Thoracic aorta (tissue), 2 donors: ENCODE results near the gene BDKRB2. TPM values are rescaled to one million over a fixed set of nuclear protein-coding genes. Genes with fewer than 3 reads are reported as not detected.

ENCODE experiments used
- ATAC-seq: fragments of 150-250 bp; one replicate; pipeline ENCODE4 v1.8.0; 2017; ENCODE audit warnings: low read depth; ENCODE audit not compliant: insufficient number of reproducible peaks, low FRiP score
- DNase-seq: peaks from one replicate; pipeline ENCODE4 v3.0.0-alpha.2; 2020; ENCODE audit warnings: low spot score
- H3K27ac ChIP-seq, 2 donors: fragments of 200-600 bp; sonication (generic); 1 replicate in 1 of 2; 2 replicates in 1 of 2; pipeline ENCODE4 v1.5.1; 2016; ENCODE audit warnings: mild to moderate bottlenecking in 2 of 2, moderate library complexity in 2 of 2
- H3K27me3 ChIP-seq: fragments of 200-600 bp; sonication (generic); replicated peaks from 2 replicates; pipeline ENCODE4 v1.6.0; 2016; ENCODE audit warnings: mild to moderate bottlenecking; ENCODE audit not compliant: insufficient read depth
- H3K36me3 ChIP-seq: fragments of 200-600 bp; sonication (generic); one replicate; pipeline ENCODE4 v1.5.1; 2016
- H3K4me1 ChIP-seq, 2 donors: fragments of 200-600 bp; sonication (generic); 1 replicate in 1 of 2; 2 replicates in 1 of 2; pipeline versions ENCODE4 v1.5.1 to v1.6.0; 2016; ENCODE audit warnings: low read depth in 2 of 2, mild to moderate bottlenecking in 1 of 2; ENCODE audit not compliant: control insufficient read depth in 1 of 2
- H3K4me3 ChIP-seq: fragments of 200-600 bp; sonication (generic); 2 replicates; pipeline ENCODE4 v1.5.1; 2016; ENCODE audit warnings: mild to moderate bottlenecking
- H3K9me3 ChIP-seq: fragments of 200-600 bp; sonication (generic); 2 replicates; pipeline ENCODE4 v1.5.1; 2016
- total RNA-seq, 2 donors: library from RNA; depleted of rRNA; stranded (reverse); fragments of >200 nt; gene quantifications; one replicate each; pipeline versions ENCODE4 v1.1.0 to v1.2.3, GENCODE V29; 2016
- TF ChIP-seq, protein P1 (sequence below): fragments of 200-600 bp; sonication (generic); IDR thresholded peaks from one replicate; pipeline ENCODE4 v1.5.1; 2019; ENCODE audit warnings: antibody characterized with exemption

The BDKRB2 gene
- total RNA-seq, 2 donors from 2014 or later = 2.6 to 14.3 TPM

DNA sequence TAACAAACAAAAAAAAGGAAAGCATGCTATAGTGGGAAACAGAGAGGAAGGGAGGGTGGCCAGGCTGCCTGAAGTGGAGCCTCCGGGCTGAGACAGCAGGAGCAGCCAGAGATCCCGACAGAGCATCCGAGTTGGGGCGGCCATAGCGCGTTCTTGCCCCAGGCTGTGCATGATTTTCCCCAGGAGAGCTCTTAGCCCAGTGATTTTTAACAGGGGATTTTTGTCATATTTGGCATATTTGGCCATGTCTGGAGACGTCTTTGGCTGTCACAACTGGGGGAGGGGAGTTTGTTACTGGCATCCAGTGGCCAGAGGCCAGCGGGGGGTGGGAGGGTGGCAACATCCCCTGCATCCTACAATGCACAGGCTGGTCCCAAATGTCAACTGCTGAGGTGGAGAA, 74.9 kb downstream of the BDKRB2 start:
- no peak overlapping the region for H3K4me3 ChIP-seq
- DNase-seq = no peak
- H3K27me3 ChIP-seq = no peaks in the 10 kb centered on the region
- H3K9me3 ChIP-seq = peaks cover 8% of the 10 kb centered on the region
- no peak for ATAC-seq
- H3K4me1 ChIP-seq = no peaks in the 10 kb centered on the region
- H3K36me3 ChIP-seq = peaks cover 18% of the 10 kb centered on the region
- TF ChIP-seq, protein P1, sequence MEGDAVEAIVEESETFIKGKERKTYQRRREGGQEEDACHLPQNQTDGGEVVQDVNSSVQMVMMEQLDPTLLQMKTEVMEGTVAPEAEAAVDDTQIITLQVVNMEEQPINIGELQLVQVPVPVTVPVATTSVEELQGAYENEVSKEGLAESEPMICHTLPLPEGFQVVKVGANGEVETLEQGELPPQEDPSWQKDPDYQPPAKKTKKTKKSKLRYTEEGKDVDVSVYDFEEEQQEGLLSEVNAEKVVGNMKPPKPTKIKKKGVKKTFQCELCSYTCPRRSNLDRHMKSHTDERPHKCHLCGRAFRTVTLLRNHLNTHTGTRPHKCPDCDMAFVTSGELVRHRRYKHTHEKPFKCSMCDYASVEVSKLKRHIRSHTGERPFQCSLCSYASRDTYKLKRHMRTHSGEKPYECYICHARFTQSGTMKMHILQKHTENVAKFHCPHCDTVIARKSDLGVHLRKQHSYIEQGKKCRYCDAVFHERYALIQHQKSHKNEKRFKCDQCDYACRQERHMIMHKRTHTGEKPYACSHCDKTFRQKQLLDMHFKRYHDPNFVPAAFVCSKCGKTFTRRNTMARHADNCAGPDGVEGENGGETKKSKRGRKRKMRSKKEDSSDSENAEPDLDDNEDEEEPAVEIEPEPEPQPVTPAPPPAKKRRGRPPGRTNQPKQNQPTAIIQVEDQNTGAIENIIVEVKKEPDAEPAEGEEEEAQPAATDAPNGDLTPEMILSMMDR = no peak
- H3K27ac ChIP-seq = no peak overlapping the region

DNA sequence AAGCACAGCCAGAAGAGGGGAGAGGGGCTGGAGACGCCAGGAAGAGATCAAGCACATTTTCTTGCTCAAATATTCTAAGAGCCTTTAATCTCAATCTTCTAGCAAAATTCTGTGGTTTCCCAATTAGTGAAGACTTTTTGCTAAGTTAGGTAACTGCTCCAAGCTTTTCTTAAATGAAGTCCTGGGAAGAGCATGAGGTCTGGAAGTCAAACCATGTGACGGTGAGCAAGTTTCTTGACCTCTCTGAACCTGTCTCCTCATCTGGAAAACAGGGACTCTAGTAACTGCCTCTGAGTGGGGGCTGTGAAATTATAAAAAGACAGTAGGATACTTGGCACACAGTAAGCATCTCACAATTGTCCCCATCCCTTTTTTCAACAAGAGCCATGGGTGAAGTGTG, 75.5 kb downstream of the BDKRB2 start:
- H3K9me3 ChIP-seq = peaks cover 8% of the 10 kb centered on the region
- peaks cover 18% of the 10 kb centered on the region for H3K36me3 ChIP-seq
- no peaks in the 10 kb centered on the region for H3K27me3 ChIP-seq
- no peaks in the 10 kb centered on the region for H3K4me1 ChIP-seq
- H3K4me3 ChIP-seq = no peak overlapping the region
- DNase-seq (no peak), ATAC-seq (no peak)
- H3K27ac ChIP-seq = no peak overlapping the region
- TF ChIP-seq, protein P1 = no peak

DNA sequence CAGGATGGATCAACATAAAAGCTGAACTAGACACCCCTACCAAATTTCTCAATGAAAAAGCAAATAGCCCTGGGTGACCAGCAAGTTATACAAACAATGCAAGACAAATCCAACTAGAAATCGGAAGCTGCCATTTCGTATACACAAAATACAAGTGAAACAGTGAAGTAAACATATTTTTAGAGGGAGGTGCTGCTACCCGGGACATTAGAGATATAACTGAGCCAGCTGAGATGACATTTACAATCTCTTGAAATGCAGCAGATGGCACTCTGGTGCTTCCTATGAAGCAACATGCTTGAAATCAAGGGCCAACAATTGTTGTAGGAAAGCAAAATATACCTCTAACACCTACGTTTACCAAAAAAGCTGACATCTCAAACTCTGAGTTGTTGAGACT, 76.8 kb downstream of the BDKRB2 start:
- Histone ChIP-seq H3K27me3 (no peaks in the 10 kb centered on the region), H3K4me1 (no peaks in the 10 kb centered on the region), H3K9me3 (peaks cover 8% of the 10 kb centered on the region), H3K4me3 (no peak overlapping the region), H3K36me3 (peaks cover 22% of the 10 kb centered on the region), H3K27ac (no peak overlapping the region)
- TF ChIP-seq, protein P1 = no peak
- ATAC-seq (no peak), DNase-seq (no peak)

- Histone ChIP-seq H3K27ac (no peak overlapping the region), H3K9me3 (no peaks in the 10 kb centered on the region), H3K27me3 (no peaks in the 10 kb centered on the region), H3K4me3 (no peak overlapping the region), H3K4me1 (no peaks in the 10 kb centered on the region), H3K36me3 (peaks cover 22% of the 10 kb centered on the region)
- no peak for DNase-seq
- TF ChIP-seq, protein P1 = no peak
- ATAC-seq = no peak
Measured at GRCh38 chr14:96284008-96284407, 79.4 kb downstream of the BDKRB2 start.

GRCh38 chr14:96284430-96284829, 79.8 kb downstream of the BDKRB2 start:
- ATAC-seq (no peak), DNase-seq (no peak)
- no peak overlapping the region for H3K27ac ChIP-seq
- no peaks in the 10 kb centered on the region for H3K4me1 ChIP-seq
- H3K4me3 ChIP-seq = no peak overlapping the region
- no peaks in the 10 kb centered on the region for H3K27me3 ChIP-seq
- no peaks in the 10 kb centered on the region for H3K9me3 ChIP-seq
- TF ChIP-seq, protein P1 = no peak
- peaks cover 25% of the 10 kb centered on the region for H3K36me3 ChIP-seq
